Measurements from ENCODE around the gene PIMREG.

DNA sequence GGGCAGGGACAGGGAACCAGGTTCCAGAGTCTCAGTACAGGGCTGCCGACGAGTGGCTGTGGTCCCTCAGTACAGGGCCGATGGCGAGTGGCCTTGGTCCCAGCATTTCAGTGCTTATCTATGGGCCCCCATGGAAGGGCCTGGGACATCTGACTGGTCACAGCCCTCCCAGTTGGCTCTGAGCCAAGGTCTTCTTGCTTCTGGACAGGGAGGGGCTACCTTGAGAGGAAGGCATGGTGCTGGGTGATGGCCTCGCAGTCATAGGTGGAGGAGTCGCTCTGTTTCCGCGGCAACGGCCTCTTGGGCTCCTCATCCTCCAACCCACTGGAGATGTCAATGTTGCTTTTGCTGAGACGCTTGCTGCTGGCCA is 32.5 kb downstream of the PIMREG start:
- TF ChIP-seq CTCF (IDR thresholded peaks at IDR 0.05) (no peak), ZFX (IDR thresholded peaks at IDR 0.05; ENCODE audit: borderline replicate concordance) (no peak)

Measured in 22Rv1 (cell line).